LNCAP (cell line): Measurements from ENCODE around the gene EGLN1.

Experiments
- TF ChIP-seq, protein P1 (sequence below): fragments of 450-650 bp; IDR thresholded peaks from 2 replicates; pipeline ENCODE4 v1.5.1; 2017; ENCODE audit warnings: mild to moderate bottlenecking

EGLN1 gene

GRCh38 chr1:231417513-231417912 is 4.6 kb downstream of the EGLN1 start:
- TF ChIP-seq, protein P1, sequence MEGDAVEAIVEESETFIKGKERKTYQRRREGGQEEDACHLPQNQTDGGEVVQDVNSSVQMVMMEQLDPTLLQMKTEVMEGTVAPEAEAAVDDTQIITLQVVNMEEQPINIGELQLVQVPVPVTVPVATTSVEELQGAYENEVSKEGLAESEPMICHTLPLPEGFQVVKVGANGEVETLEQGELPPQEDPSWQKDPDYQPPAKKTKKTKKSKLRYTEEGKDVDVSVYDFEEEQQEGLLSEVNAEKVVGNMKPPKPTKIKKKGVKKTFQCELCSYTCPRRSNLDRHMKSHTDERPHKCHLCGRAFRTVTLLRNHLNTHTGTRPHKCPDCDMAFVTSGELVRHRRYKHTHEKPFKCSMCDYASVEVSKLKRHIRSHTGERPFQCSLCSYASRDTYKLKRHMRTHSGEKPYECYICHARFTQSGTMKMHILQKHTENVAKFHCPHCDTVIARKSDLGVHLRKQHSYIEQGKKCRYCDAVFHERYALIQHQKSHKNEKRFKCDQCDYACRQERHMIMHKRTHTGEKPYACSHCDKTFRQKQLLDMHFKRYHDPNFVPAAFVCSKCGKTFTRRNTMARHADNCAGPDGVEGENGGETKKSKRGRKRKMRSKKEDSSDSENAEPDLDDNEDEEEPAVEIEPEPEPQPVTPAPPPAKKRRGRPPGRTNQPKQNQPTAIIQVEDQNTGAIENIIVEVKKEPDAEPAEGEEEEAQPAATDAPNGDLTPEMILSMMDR: no peak

DNA sequence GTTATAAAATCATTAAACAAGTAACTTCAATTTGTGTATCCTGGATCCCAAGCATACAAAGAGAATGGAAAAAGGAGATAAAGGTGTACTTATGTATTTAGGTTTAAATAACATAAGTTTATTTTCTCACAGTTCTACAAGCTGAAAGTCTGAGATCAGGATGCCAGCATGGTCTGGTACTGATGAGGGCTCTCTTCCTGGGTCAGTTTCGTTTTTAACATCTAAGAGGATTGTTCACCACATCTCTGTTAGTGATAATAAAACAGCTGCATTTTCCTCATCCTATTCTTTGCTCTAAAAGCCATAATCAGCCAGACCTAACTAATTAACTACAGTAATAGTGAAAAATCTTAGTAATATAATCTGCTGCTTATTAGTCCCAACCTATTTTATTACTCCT is 5.2 kb downstream of the EGLN1 start:
- TF ChIP-seq, protein P1: no peak

DNA sequence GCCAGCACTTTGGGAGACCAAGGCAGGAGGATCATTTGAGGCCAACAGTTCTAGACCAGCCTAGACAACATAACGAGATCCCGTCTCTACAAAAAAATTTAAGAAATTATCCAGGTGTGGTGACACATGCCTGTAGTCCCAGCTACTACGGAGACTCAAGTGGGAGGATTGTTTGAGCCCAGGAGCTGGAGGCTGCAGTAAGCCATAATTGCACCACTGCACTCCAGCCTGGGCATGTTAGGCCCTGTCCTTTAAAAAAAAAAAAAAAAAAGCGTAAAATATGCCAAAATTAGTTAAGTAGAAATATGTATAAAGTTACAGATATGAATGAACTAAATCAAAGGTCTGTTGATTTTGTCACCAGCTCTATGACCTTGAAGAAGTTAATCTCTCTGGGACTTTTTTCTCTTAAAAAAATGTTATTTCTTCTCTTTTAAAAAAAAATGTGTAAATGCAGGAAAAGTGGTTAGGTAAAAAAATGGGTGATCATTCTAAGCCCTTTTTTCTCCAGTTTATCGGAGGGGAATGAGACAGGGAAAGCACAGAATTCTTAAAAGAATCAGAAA is 7.0 kb downstream of the EGLN1 start:
- TF ChIP-seq, protein P1: no peak

DNA sequence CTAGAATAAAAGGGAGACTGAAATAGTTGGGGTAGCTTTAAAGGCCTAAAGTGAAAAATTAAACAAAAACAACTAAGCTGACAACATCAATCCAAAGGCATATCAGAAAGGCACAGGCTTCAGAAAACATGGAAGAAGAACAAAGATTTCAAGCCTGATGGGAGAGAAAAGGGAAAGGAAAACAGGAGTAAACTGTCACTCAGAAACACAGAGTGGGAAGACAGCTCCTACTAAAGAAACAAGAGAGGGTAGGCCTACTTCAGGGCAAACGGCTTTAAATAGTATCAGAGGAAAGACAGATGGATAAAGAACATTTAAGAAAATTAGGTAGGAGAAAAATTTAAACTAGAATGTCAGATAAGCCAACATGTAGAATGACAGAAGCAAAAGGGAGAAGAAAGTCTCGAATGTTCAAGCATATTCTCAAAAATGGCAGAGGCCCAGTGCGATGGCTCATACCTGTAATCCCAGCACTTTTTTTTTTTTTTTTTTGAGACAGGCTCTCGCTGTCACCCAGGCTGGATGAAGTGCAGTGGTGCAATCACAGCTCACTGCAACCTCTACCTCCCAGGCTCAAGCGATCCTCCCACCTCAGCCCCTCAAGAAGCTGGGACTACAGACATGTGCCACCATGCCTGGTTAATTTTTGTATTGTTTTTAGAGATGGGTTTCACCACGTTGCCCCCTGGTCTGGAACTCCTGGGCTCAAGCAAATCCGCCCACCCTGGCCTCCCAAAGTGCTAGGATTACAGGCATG is 7.6 kb downstream of the EGLN1 start:
- TF ChIP-seq, protein P1: no peak

DNA sequence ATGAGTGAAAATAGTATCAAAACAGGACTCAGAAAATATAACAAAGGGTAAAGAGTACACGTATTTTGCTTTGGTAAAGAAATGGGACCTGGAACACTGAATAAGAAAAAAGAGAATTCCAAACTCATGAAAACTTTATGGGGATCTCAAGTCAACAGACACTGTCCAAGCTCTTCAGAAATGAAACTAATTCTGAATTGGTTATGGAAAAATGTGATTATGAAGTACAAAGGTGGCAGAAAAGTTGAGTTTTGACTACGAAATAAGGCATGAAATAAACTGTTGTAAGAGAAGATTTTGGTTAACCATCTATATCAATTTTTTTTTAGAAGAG is 8.4 kb downstream of the EGLN1 start:
- TF ChIP-seq, protein P1: no peak

GRCh38 chr1:231411036-231411531 is 11.0 kb downstream of the EGLN1 start:
- TF ChIP-seq, protein P1: no peak

GRCh38 chr1:231410036-231410612 is 12.0 kb downstream of the EGLN1 start:
- TF ChIP-seq, protein P1: no peak
